Duodenal mucosa (tissue), 2 donors: ENCODE data around the gene ARHGAP32.

Experiments
- H3K27ac ChIP-seq: one replicate; pipeline ENCODE4 v1.7.0; 2013; ENCODE audit warnings: low read depth, low read length
- H3K27me3 ChIP-seq, 2 donors: one replicate each; pipeline ENCODE4 v1.7.0; 2013; ENCODE audit warnings: low read length in 2 of 2, control low read depth in 1 of 2; ENCODE audit not compliant: insufficient read depth in 2 of 2, control insufficient read depth in 1 of 2
- H3K36me3 ChIP-seq, 2 donors: one replicate each; pipeline ENCODE4 v1.7.0; 2013; ENCODE audit warnings: low read length in 2 of 2, control low read depth in 1 of 2; ENCODE audit not compliant: insufficient read depth in 2 of 2, control insufficient read depth in 1 of 2
- H3K4me1 ChIP-seq, 2 donors: one replicate each; pipeline ENCODE4 v1.7.0; 2013; ENCODE audit warnings: low read length in 2 of 2, control low read depth in 1 of 2; ENCODE audit not compliant: insufficient read depth in 2 of 2, control insufficient read depth in 1 of 2
- H3K4me3 ChIP-seq, 2 donors: one replicate each; pipeline ENCODE4 v1.7.0; 2013; ENCODE audit warnings: low read length in 2 of 2, low read depth in 1 of 2
- H3K9ac ChIP-seq, 2 donors: one replicate each; pipeline ENCODE4 v1.7.0; 2013; ENCODE audit warnings: low read length in 2 of 2, low read depth in 1 of 2
- H3K9me3 ChIP-seq, 2 donors: one replicate each; pipeline ENCODE4 v1.7.0; 2013; ENCODE audit warnings: low read length in 2 of 2, control low read depth in 1 of 2; ENCODE audit not compliant: control insufficient read depth in 1 of 2

Gene ARHGAP32

DNA sequence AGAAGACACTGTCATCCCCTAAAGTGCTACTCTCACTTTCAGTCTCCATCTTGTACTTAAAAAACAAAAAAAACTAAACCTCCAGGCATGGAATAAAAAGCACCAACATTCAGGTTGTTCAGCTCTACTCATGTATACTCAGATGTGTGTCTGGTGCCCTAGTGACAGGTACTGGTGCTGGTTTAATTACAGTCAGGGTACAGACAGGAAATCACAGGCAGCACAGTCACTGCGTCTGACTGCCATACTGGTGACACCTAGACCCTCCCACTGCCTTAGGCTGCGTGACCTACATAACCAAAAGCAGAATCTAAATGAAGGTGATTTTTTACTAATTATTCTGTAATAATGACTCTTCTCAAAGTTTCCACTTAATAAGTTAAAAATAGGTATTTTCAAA lies at the start of gene ARHGAP32:
Gene ARHGAP32, minus strand, starts transcription at position 176 of the 400 bp plus-strand sequence. Its CDS starts 127 bp downstream, at position 49.
- Histone ChIP-seq H3K4me3 (no peak within 1 kb of the TSS), H3K9me3 (no peaks in the 10 kb centered on the region), H3K4me1 (peaks cover 0 to 5% of the 10 kb centered on the region in 2 donors), H3K9ac (no peak within 1 kb of the TSS), H3K27me3 (no peaks in the 10 kb centered on the region), H3K27ac (no peak within 1 kb of the TSS), H3K36me3 (no peaks in the 10 kb centered on the region)

- Histone ChIP-seq H3K27ac (no peak overlapping the region), H3K27me3 (no peaks in the 10 kb centered on the region), H3K4me1 (peaks cover 0 to 4% of the 10 kb centered on the region in 2 donors), H3K9ac (no peak overlapping the region), H3K9me3 (no peaks in the 10 kb centered on the region), H3K36me3 (no peaks in the 10 kb centered on the region), H3K4me3 (no peak overlapping the region)
These were observed 47.1 kb upstream of the ARHGAP32 start for GRCh38 chr11:129239207-129239606.

GRCh38 chr11:129237880-129238638 lies 45.9 kb upstream of the ARHGAP32 start:
- Histone ChIP-seq H3K4me1 (peaks cover 0 to 4% of the 10 kb centered on the region in 2 donors), H3K27ac (no peak overlapping the region), H3K27me3 (no peaks in the 10 kb centered on the region), H3K4me3 (no peak overlapping the region), H3K9ac (no peak overlapping the region), H3K36me3 (no peaks in the 10 kb centered on the region), H3K9me3 (no peaks in the 10 kb centered on the region)

- no peak overlapping the region for H3K9ac ChIP-seq
- H3K27ac ChIP-seq = no peak overlapping the region
- no peaks in the 10 kb centered on the region for H3K27me3 ChIP-seq
- peaks cover 0 to 4% of the 10 kb centered on the region in 2 donors for H3K4me1 ChIP-seq
- H3K4me3 ChIP-seq = no peak overlapping the region
- H3K36me3 ChIP-seq = no peaks in the 10 kb centered on the region
- no peaks in the 10 kb centered on the region for H3K9me3 ChIP-seq
These were observed 45.3 kb upstream of the ARHGAP32 start for GRCh38 chr11:129237456-129237855.

GRCh38 chr11:129236850-129237249 lies 44.7 kb upstream of the ARHGAP32 start:
- Histone ChIP-seq H3K9me3 (no peaks in the 10 kb centered on the region), H3K9ac (no peak overlapping the region), H3K27ac (no peak overlapping the region), H3K4me1 (peaks cover 0 to 4% of the 10 kb centered on the region in 2 donors), H3K4me3 (no peak overlapping the region), H3K27me3 (no peaks in the 10 kb centered on the region), H3K36me3 (no peaks in the 10 kb centered on the region)

DNA sequence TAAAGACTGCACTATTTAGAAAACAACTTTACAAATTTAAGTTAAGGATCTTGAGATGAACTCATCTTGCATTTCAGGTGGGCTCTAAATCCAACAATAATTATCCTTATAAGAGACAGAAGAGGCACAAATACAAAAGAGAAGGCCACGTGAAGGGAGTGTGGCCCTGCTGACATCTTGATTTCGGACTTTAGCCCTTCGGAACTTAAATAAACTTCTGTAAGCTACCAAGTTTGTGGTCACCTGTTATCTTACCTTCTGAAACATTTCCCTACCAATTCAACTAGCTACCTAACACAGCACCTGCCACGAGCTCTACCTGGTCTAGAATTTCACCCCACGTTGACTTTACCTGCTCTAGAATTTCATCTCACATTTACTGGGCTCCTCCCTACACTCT lies 42.9 kb upstream of the ARHGAP32 start:
- H3K27me3 ChIP-seq = no peaks in the 10 kb centered on the region
- H3K9ac ChIP-seq = no peak overlapping the region
- no peaks in the 10 kb centered on the region for H3K36me3 ChIP-seq
- no peaks in the 10 kb centered on the region for H3K9me3 ChIP-seq
- H3K4me1 ChIP-seq = peaks cover 0 to 4% of the 10 kb centered on the region in 2 donors
- no peak overlapping the region for H3K27ac ChIP-seq
- H3K4me3 ChIP-seq = no peak overlapping the region

DNA sequence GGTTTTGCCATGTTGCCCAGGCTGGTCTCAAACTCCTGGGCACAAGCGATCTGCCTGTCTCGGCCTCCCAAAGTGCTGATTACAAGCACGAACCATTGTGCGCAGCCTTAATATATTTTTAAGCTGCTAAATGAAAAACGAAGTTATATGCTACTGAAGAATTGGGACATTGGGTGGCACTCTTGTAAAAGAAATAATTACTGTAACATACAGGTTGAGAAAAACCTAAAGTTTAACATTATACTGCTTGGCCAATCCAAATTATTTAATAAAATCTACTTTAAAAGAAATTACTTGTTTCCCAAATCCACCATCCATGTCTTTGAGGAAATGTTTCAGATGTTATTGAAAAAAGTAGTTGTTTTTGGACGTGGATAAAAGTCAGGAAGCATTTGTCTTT lies 37.9 kb upstream of the ARHGAP32 start:
- Histone ChIP-seq H3K4me1 (no peaks in the 10 kb centered on the region), H3K9ac (no peak overlapping the region), H3K27ac (no peak overlapping the region), H3K27me3 (no peaks in the 10 kb centered on the region), H3K36me3 (no peaks in the 10 kb centered on the region), H3K9me3 (peaks cover 2 to 17% of the 10 kb centered on the region in 2 donors), H3K4me3 (no peak overlapping the region)

- Histone ChIP-seq H3K36me3 (no peaks in the 10 kb centered on the region), H3K27ac (no peak overlapping the region), H3K9ac (no peak overlapping the region), H3K9me3 (peaks cover 2 to 17% of the 10 kb centered on the region in 2 donors), H3K4me3 (no peak overlapping the region), H3K27me3 (no peaks in the 10 kb centered on the region), H3K4me1 (no peaks in the 10 kb centered on the region)
These were observed 34.2 kb upstream of the ARHGAP32 start for GRCh38 chr11:129226207-129226798.

GRCh38 chr11:129225190-129225589 lies 33.1 kb upstream of the ARHGAP32 start:
- H3K4me3 ChIP-seq = no peak overlapping the region
- no peak overlapping the region for H3K27ac ChIP-seq
- no peaks in the 10 kb centered on the region for H3K27me3 ChIP-seq
- H3K9me3 ChIP-seq = peaks cover 2 to 17% of the 10 kb centered on the region in 2 donors
- no peaks in the 10 kb centered on the region for H3K36me3 ChIP-seq
- H3K4me1 ChIP-seq = no peaks in the 10 kb centered on the region
- no peak overlapping the region for H3K9ac ChIP-seq

- Histone ChIP-seq H3K4me1 (no peaks in the 10 kb centered on the region), H3K27me3 (no peaks in the 10 kb centered on the region), H3K36me3 (no peaks in the 10 kb centered on the region), H3K9me3 (peaks cover 2 to 17% of the 10 kb centered on the region in 2 donors), H3K9ac (no peak overlapping the region), H3K27ac (no peak overlapping the region), H3K4me3 (no peak overlapping the region)
These were observed 32.4 kb upstream of the ARHGAP32 start for GRCh38 chr11:129224538-129224937.
